Measurements from ENCODE around the gene UBE2E1. TPM values are rescaled to one million over a fixed set of nuclear protein-coding genes. Genes with fewer than 3 reads are reported as not detected.
A peak's percentile ranks its signal among the peaks of the same experiment; 100 is the strongest.

Gene UBE2E1
- total and polyA plus RNA-seq, 8 donors, result 20.9 to 44.7 (median 28.7) TPM

- TF ChIP-seq CTCF (IDR thresholded peaks at IDR 0.05), result no peak
- no peaks in the 10 kb centered on the region for H3K9me3 ChIP-seq
- no peaks in the 10 kb centered on the region for H3K27me3 ChIP-seq
- H3K36me3 ChIP-seq, result no peaks in the 10 kb centered on the region
- intact Hi-C loops (cut with DNase I), result no loop called here
- WGBS, 2 donors, result 77 to 83% methylated on average over 5 of the region's 5 CpGs
- ATAC-seq (no peak), DNase-seq (no peak), FAIRE-seq (no peak)
- no peak overlapping the region for H3K4me3 ChIP-seq
- no peak overlapping the region for H3K27ac ChIP-seq
- H3K4me1 ChIP-seq, result no peaks in the 10 kb centered on the region
Observed at GRCh38 chr3:23798456-23798855, 7.3 kb upstream of the UBE2E1 start.

- Histone ChIP-seq H3K27ac (no peak overlapping the region), H3K27me3 (no peaks in the 10 kb centered on the region), H3K4me3 (no peak overlapping the region), H3K4me1 (no peaks in the 10 kb centered on the region), H3K36me3 (no peaks in the 10 kb centered on the region), H3K9me3 (no peaks in the 10 kb centered on the region)
- DNase-seq, result no peak
- intact Hi-C loops (cut with DNase I), result no loop called here
- no peak for ATAC-seq
- no peak for FAIRE-seq
- 83 to 87% methylated on average over 3 of the region's 3 CpGs for WGBS, 2 donors
- no peak for TF ChIP-seq CTCF (IDR thresholded peaks at IDR 0.05)
Observed at GRCh38 chr3:23798876-23799275, 6.9 kb upstream of the UBE2E1 start.

DNA sequence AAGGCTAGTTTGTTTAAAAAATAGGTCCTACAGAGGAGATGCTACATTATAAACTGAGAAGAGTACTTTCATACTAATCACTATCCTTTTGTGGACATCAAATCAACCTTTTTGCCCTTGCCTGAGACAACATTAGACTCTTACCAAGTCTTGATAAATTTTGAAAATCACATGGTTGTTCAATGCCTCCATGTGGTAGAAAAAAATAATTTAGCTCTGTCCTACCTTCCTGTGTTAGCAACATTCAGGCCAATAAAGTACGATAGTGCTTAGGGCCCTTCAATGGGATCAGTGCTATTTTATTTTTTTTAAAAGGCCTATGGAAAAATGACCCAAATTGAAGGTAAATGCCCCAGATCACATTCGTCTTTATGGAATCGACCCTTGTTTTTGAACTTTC is 5.0 kb upstream of the UBE2E1 start:
- no peaks in the 10 kb centered on the region for H3K36me3 ChIP-seq
- intact Hi-C loops (cut with DNase I), result loop anchor here in 1 of 3 donors (5.0 kb wide), 1 partner anchor 83 kb away; no protein-coding TSS in a partner anchor
- no peaks in the 10 kb centered on the region for H3K4me1 ChIP-seq
- no peak overlapping the region for H3K27ac ChIP-seq
- no peak for FAIRE-seq
- no peak for DNase-seq
- no peaks in the 10 kb centered on the region for H3K27me3 ChIP-seq
- ATAC-seq, result peak in 2 of 4 donors; percentile 34 to 45
- no peaks in the 10 kb centered on the region for H3K9me3 ChIP-seq
- H3K4me3 ChIP-seq, result no peak overlapping the region
- TF ChIP-seq CTCF (IDR thresholded peaks at IDR 0.05), result no peak
- WGBS, 2 donors, result 60 to 71% methylated on average over 3 of the region's 3 CpGs

GRCh38 chr3:23804441-23805209 is 1.1 kb upstream of the UBE2E1 start:
- H3K27ac ChIP-seq, result no peak overlapping the region
- WGBS, 2 donors, result 77% methylated on average over 8 of the region's 8 CpGs
- no peak for ATAC-seq
- no peaks in the 10 kb centered on the region for H3K27me3 ChIP-seq
- no peaks in the 10 kb centered on the region for H3K36me3 ChIP-seq
- no peak for TF ChIP-seq CTCF (IDR thresholded peaks at IDR 0.05)
- peaks cover 0 to 5% (median 5%) of the 10 kb centered on the region in 3 donors for H3K4me1 ChIP-seq
- intact Hi-C loops (cut with DNase I), result loop anchor here in 1 of 3 donors (5.0 kb wide), 1 partner anchor 87 kb away; no protein-coding TSS in a partner anchor
- no peak for DNase-seq
- FAIRE-seq, result peak; percentile 49
- no peaks in the 10 kb centered on the region for H3K9me3 ChIP-seq
- no peak overlapping the region for H3K4me3 ChIP-seq

- peak overlapping the region in 3 of 4 donors; percentile 85 to 94 (median 88) for H3K4me3 ChIP-seq
- WGBS, 2 donors, result 26 to 30% methylated on average over 7 of the region's 7 CpGs
Observed at GRCh38 chr3:23805210-23805632, 534 bp upstream of the UBE2E1 start.

More at GRCh38 chr3:23805210-23805632, 534 bp upstream of the UBE2E1 start:
- Histone ChIP-seq H3K9me3 (no peaks in the 10 kb centered on the region), H3K36me3 (no peaks in the 10 kb centered on the region), H3K4me1 (peaks cover 0 to 5% (median 5%) of the 10 kb centered on the region in 3 donors), H3K27me3 (no peaks in the 10 kb centered on the region), H3K27ac (no peak overlapping the region)
- peak in 3 of 4 donors; percentile 2 to 11 (median 3) for ATAC-seq
- FAIRE-seq, result no peak
- TF ChIP-seq CTCF (IDR thresholded peaks at IDR 0.05), result no peak
- intact Hi-C loops (cut with DNase I), result no loop called here
- DNase-seq, result no peak

Data from pancreas (tissue), 10 donors.